Measurements from ENCODE around the gene VEZT.
"Not testable (repeated sequence)": the region's sequence is repeated elsewhere in the genome, so short reads cannot be mapped to it uniquely, and the experiment has no call there.

The VEZT gene

GRCh38 chr12:95259368-95259767 lies 41.8 kb downstream of the VEZT start:
- DNase-seq = no peak

- DNase-seq = no peak
Measured at GRCh38 chr12:95261109-95261508, 43.5 kb downstream of the VEZT start.

- DNase-seq = no peak
Measured at GRCh38 chr12:95262808-95263207, 45.2 kb downstream of the VEZT start.

GRCh38 chr12:95265765-95266164 lies 48.2 kb downstream of the VEZT start:
- DNase-seq = no peak

GRCh38 chr12:95266254-95266653 lies 48.6 kb downstream of the VEZT start:
- no peak for DNase-seq

- DNase-seq = no peak
Measured at GRCh38 chr12:95269892-95270291, 52.3 kb downstream of the VEZT start.

- DNase-seq = no peak
Measured at GRCh38 chr12:95271465-95271864, 53.9 kb downstream of the VEZT start.

GRCh38 chr12:95277139-95277538 lies 59.5 kb downstream of the VEZT start:
- DNase-seq = no peak

- no peak for DNase-seq
Measured at GRCh38 chr12:95279856-95280255, 62.2 kb downstream of the VEZT start.

GRCh38 chr12:95282266-95282665 lies 64.7 kb downstream of the VEZT start:
- no peak for DNase-seq

- no peak for DNase-seq
Measured at GRCh38 chr12:95283371-95283770, 65.8 kb downstream of the VEZT start.

GRCh38 chr12:95286713-95287112 lies 69.1 kb downstream of the VEZT start:
- DNase-seq = no peak

GRCh38 chr12:95291501-95291900 lies 73.9 kb downstream of the VEZT start:
- DNase-seq = no peak

- no peak for DNase-seq
Measured at GRCh38 chr12:95298916-95299315, 81.3 kb downstream of the VEZT start.

GRCh38 chr12:95300286-95300685 lies 82.7 kb downstream of the VEZT start:
- DNase-seq = no peak

GRCh38 chr12:95303476-95303875 lies 85.9 kb downstream of the VEZT start:
- DNase-seq = no peak

GRCh38 chr12:95304673-95305198 lies 87.1 kb downstream of the VEZT start:
- no peak for DNase-seq

- DNase-seq = no peak
Measured at GRCh38 chr12:95312656-95313055, 95.0 kb downstream of the VEZT start.

- not testable (repeated sequence) for DNase-seq
Measured at GRCh38 chr12:95314756-95315155, 97.1 kb downstream of the VEZT start.

GRCh38 chr12:95316798-95317197 lies 99.2 kb downstream of the VEZT start:
- DNase-seq = no peak

- no peak for DNase-seq
Measured at GRCh38 chr12:95318071-95318545, 100.5 kb downstream of the VEZT start.

GRCh38 chr12:95319694-95320331 lies 102.2 kb downstream of the VEZT start:
- no peak for DNase-seq

- no peak for DNase-seq
Measured at GRCh38 chr12:95321516-95322246, 104.1 kb downstream of the VEZT start.

GRCh38 chr12:95322326-95322725 lies 104.7 kb downstream of the VEZT start:
- no peak for DNase-seq

Data from stimulated activated naive CD4-positive, alpha-beta T cell treated with Interleukin-2 at 50 U/mL for 16 hours (primary cell).